ENCODE measurements around the gene NXN. TPM values are rescaled to one million over a fixed set of nuclear protein-coding genes. Genes with fewer than 3 reads are reported as not detected.
"Not testable (repeated sequence)": the region's sequence is repeated elsewhere in the genome, so short reads cannot be mapped to it uniquely, and the experiment has no call there.

The NXN gene
- total RNA-seq, 2 donors from 2014 or later, result 13.9 to 18.9 TPM

GRCh38 chr17:753418-753817 is 226.2 kb downstream of the NXN start:
- DNase-seq (ENCODE audit: low spot score) (no peak), ATAC-seq (ENCODE audit: insufficient number of reproducible peaks, low FRiP score, low read depth) (no peak)
- Histone ChIP-seq H3K27me3 (replicated peaks; ENCODE audit: insufficient read depth) (no peaks in the 10 kb centered on the region), H3K36me3 (no peaks in the 10 kb centered on the region), H3K4me3 (no peak overlapping the region), H3K27ac (peak overlapping the region; percentile 58 to 93), H3K9me3 (no peaks in the 10 kb centered on the region), H3K4me1 (ENCODE audit: control insufficient read depth in 1 of 2, low read depth in 2 of 2) (peaks cover 10 to 32% of the 10 kb centered on the region in 2 donors)
- no peak for TF ChIP-seq CTCF (IDR thresholded peaks at IDR 0.05)

DNA sequence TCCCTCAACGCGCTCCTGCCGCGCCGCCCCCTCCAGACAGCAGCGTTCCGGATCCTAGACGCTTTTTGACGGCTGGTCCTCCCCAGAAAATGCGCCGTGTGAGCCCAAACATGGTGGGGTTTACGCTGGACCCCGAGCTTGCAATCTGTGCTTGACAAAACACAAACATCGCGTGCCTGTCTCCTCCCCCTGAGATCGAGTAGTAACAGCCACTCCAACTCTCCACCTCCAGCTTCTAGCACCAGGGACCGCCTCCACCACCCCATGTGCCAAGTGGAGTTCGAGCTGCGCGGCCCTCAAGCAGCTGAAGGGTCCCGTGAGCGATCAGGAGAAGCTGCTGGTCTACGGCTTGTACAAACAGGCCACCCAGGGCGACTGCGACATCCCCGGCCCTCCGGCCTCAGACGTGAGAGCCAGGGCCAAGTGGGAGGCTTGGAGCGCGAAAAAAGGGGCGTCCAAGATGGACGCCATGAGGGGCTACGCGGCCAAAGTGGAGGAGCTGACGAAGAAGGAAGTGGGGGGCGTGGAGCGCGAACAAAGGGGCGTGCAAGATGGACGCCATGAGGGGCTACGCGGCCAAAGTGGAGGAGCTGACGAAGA is 226.9 kb downstream of the NXN start:
- Histone ChIP-seq H3K9me3 (no peaks in the 10 kb centered on the region), H3K4me1 (ENCODE audit: control insufficient read depth in 1 of 2, low read depth in 2 of 2) (peaks cover 10 to 32% of the 10 kb centered on the region in 2 donors), H3K4me3 (peak overlapping the region; percentile 79), H3K27ac (peak overlapping the region; percentile 90 to 93), H3K36me3 (no peaks in the 10 kb centered on the region), H3K27me3 (replicated peaks; ENCODE audit: insufficient read depth) (no peaks in the 10 kb centered on the region)
- ATAC-seq (ENCODE audit: insufficient number of reproducible peaks, low FRiP score, low read depth) (peak; percentile 46), DNase-seq (ENCODE audit: low spot score) (peak; percentile 46)
- TF ChIP-seq CTCF (IDR thresholded peaks at IDR 0.05), result no peak

- Histone ChIP-seq H3K36me3 (peaks cover 4% of the 10 kb centered on the region), H3K27ac (peak within 1 kb of the TSS; percentile 90 to 93), H3K4me3 (peak within 1 kb of the TSS; percentile 79), H3K27me3 (replicated peaks; ENCODE audit: insufficient read depth) (no peaks in the 10 kb centered on the region), H3K9me3 (no peaks in the 10 kb centered on the region), H3K4me1 (ENCODE audit: control insufficient read depth in 1 of 2, low read depth in 2 of 2) (peaks cover 10 to 32% of the 10 kb centered on the region in 2 donors)
- peak; percentile 87 for ATAC-seq (ENCODE audit: insufficient number of reproducible peaks, low FRiP score, low read depth)
- TF ChIP-seq CTCF (IDR thresholded peaks at IDR 0.05), result peak; percentile 87
- peak; percentile 70 for DNase-seq (ENCODE audit: low spot score)
Measured at GRCh38 chr17:752002-752619, 227.5 kb downstream of the NXN start, which contains the start of gene GEMIN4. Gene GEMIN4, minus strand, starts transcription at chr17:752264. Its CDS starts 122 bp downstream, at chr17:752142.

- no peak for TF ChIP-seq CTCF (IDR thresholded peaks at IDR 0.05)
- Histone ChIP-seq H3K36me3 (peaks cover 11% of the 10 kb centered on the region), H3K4me1 (ENCODE audit: control insufficient read depth in 1 of 2, low read depth in 2 of 2) (peaks cover 10 to 30% of the 10 kb centered on the region in 2 donors), H3K4me3 (peak overlapping the region; percentile 79), H3K9me3 (no peaks in the 10 kb centered on the region), H3K27me3 (replicated peaks; ENCODE audit: insufficient read depth) (no peaks in the 10 kb centered on the region), H3K27ac (peak overlapping the region; percentile 90 to 93)
- DNase-seq (ENCODE audit: low spot score) (no peak), ATAC-seq (ENCODE audit: insufficient number of reproducible peaks, low FRiP score, low read depth) (no peak)
Measured at GRCh38 chr17:751269-752001, 228.1 kb downstream of the NXN start.

DNA sequence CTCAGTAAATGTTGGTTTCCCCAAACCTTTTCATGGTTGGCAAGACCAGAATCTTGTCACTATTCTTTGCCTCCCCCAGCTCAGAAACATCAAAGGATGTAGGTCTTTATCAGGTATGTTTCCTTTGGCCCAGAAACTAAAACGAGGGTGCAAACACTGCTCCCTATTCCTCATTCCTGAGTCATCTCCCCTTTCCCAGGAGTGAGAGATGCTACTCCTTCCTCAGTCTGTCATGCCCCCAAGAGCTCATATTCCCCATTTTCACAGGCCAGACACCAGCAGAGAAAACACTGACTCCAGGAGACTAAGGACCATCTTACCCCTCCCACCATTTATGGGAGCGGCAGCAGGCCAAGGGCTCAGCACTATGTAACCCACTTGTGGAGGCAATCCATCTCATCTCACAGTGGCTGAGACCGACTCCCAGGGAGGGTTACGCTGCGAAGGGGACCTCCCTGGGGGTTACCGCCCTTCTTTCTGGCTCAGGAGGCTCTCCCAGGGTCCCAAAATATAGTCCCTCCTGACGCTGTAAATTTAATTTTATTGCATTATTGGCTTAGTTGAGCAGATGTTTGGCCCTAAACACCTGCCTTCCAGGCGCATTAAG is 229.0 kb downstream of the NXN start:
- H3K4me3 ChIP-seq, result peak overlapping the region; percentile 79
- no peaks in the 10 kb centered on the region for H3K27me3 ChIP-seq (replicated peaks; ENCODE audit: insufficient read depth)
- peaks cover 10 to 21% of the 10 kb centered on the region in 2 donors for H3K4me1 ChIP-seq (ENCODE audit: control insufficient read depth in 1 of 2, low read depth in 2 of 2)
- H3K36me3 ChIP-seq, result peaks cover 20% of the 10 kb centered on the region
- ATAC-seq (ENCODE audit: insufficient number of reproducible peaks, low FRiP score, low read depth) (no peak), DNase-seq (ENCODE audit: low spot score) (no peak)
- no peak overlapping the region for H3K27ac ChIP-seq
- no peaks in the 10 kb centered on the region for H3K9me3 ChIP-seq
- no peak for TF ChIP-seq CTCF (IDR thresholded peaks at IDR 0.05)

- peaks cover 31% of the 10 kb centered on the region for H3K36me3 ChIP-seq
- H3K9me3 ChIP-seq; DNase-seq (ENCODE audit: low spot score); H3K27me3 ChIP-seq (replicated peaks; ENCODE audit: insufficient read depth); H3K27ac ChIP-seq; ATAC-seq (ENCODE audit: insufficient number of reproducible peaks, low FRiP score, low read depth); H3K4me3 ChIP-seq: not testable (repeated sequence)
- H3K4me1 ChIP-seq (ENCODE audit: control insufficient read depth in 1 of 2, low read depth in 2 of 2), result peaks cover 10 to 21% of the 10 kb centered on the region in 2 donors
Measured at GRCh38 chr17:749359-749758, 230.2 kb downstream of the NXN start.

Data from thoracic aorta (tissue), 2 donors.